HG03159 (cell line): Measurements from ENCODE around the gene FAM83B.
"Not testable (repeated sequence)": the region's sequence is repeated elsewhere in the genome, so short reads cannot be mapped to it uniquely, and the experiment has no call there.

Source experiments
- ATAC-seq: cut with Tn5 transposase; IDR thresholded peaks from one replicate; pipeline ENCODE4 v1.9.1; 2021; ENCODE audit warnings: mild to moderate bottlenecking, moderate library complexity; ENCODE audit not compliant: unreplicated experiment

Gene FAM83B

GRCh38 chr6:54860739-54861138, 14.2 kb downstream of the FAM83B start:
- ATAC-seq = no peak

- ATAC-seq = no peak
Observed at GRCh38 chr6:54861905-54862616, 15.5 kb downstream of the FAM83B start.

DNA sequence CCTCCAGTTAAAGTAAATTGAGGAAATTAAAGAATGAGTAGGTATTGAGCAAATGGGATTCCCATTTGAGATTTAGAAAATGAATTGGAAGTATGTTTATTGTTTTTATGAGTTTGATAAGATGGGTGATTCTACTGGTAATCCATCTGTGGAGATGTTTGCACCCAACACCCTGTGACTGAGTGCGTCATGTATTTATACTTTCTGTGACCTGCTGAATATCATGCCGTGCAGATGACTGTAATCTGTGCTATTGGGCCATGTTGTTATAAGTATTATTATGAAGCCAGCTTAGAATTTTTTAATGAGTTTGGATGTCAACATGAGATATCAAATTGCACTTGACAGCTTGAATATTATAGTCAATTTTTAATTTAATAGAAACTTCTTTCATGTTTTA, 17.7 kb downstream of the FAM83B start:
- no peak for ATAC-seq

DNA sequence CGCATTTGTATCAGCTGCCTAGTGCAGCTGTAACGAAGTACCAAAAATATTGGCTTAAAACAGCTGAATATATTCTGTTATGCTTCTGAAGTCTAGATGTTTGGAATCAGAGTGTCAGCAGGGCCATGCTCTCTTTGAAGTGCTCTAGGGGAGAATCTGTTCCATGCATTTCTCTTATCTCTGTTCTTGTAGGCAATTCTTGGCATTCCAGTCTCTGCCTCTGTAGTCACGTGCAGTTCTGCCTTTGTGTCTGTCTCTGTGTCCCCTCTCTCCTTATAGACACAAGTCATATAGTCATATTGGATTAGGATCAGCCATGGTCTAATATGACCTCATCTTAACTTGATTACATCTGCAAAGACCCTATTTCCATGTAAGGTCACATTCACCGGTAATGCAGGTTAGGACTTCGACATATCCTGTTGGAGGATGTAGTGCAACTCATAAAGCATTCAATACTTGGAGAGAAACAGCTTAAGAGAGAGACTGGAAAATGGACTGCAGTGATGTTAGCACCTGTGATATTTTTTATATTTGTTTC, 18.6 kb downstream of the FAM83B start:
- ATAC-seq = no peak

DNA sequence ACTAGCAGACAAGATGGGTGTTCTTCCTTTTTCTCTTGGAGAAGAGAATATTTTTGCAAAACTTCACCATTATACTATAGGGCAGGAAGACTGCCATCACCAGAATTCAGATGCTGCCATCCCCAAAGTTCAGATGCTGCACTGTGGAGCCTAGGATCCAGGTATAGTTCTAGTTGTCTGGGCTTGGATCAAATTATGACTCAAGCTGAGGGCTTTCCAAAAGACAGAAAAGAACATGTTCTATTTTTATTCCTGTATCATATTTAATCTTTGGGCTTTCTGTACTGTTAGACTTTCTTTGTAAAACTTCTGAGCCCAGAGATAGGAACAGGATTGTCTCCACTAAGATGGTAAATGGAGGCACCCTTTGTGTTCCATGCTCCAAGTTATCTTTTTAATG, 22.0 kb downstream of the FAM83B start:
- no peak for ATAC-seq

GRCh38 chr6:54873599-54873998, 27.0 kb downstream of the FAM83B start:
- ATAC-seq = no peak

- no peak for ATAC-seq
Observed at GRCh38 chr6:54874349-54875048, 27.9 kb downstream of the FAM83B start.

DNA sequence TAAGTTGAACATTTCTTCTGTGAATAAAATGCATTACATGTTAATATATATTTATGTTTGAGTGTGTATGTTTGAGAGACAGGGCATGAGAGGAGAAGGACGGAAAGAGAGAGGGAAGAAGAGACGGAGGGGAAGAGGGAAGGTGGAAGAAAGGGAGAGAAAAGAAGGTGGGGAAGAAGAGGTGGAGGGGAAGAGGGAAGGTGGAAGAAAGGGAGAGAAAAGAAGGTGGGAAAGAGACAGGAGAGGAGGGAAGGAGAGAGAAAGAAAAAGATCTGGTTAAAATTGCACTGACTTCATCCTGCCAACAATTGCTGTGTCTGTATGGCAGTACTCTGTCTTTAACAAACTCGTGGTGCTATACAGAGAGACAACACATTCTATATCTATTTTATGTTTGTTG, 29.0 kb downstream of the FAM83B start:
- no peak for ATAC-seq

DNA sequence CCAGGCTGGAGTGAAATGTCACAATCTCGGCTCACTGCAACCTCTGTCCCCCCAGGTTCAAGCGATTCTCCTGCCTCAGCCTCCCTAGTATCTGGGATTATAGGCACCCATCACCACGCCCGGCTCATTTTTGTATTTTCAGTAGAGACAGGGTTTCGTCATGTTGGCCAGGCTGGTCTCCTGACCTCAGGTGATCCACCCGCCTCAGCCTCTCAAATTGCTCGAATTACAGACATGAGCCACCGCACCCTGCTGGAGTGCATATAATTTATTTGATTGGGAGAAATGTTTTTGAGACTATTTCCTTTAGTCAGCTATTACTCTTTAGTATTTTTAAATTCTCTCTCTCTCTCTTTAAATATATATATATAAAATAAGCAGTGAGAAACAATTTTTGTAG, 29.8 kb downstream of the FAM83B start:
- no peak for ATAC-seq

GRCh38 chr6:54876871-54877270, 30.3 kb downstream of the FAM83B start:
- no peak for ATAC-seq

GRCh38 chr6:54877713-54878317, 31.2 kb downstream of the FAM83B start:
- peak; percentile 72 for ATAC-seq

DNA sequence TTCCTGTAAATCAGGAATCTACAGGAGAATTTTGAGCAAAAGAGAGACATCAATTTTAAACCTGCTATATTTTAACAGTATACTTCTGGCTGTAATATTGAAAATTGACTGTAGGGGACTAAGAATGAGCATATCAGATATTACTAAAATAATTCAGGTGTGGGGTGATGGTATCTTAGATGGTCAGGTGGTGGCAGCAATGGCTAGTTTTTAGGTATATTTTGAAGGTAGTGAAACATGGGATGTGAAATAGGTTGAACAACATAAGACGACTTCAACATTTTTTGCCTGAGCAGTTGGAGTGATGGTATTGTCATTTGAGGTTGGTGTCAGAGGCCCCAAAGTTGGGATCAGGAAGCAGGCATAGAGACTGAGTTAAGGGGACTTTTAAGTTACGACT, 32.1 kb downstream of the FAM83B start:
- ATAC-seq = no peak

DNA sequence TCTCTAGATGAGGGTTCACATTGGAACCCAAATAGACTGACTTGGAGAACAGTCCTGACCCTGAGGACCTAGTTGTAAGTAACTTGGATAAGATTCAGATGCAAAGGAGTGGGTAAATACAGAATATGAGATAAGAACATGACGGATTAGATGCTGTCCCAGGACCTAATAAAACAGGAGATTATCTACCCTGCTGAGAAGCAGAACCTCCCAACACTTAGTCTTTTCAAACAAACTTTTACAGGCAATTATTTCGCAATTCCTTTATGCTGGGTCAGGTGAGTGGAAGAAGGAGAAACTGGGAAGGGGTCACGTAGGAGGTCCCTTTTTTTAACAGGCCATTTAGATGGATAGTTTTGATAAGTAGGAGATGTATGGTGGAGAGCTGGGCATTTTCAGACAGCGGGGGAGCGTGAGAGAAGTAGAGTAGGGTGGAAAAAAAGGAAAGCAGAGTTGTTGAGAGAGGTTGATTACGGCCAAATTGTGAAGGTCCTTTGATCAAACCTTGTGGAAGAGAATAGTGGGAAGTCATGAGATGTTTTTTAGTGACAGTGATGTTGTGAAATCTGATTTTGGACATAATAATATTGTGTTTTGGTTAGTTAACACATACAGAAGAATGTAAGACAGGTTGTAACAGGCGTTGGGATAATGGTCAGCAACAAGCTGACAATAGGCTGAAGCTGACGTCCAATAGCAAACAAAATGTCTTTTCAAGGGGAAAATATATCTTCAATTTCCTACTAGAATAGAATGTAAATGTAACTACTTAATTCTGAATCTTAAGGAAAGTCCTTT, 32.8 kb downstream of the FAM83B start:
- ATAC-seq = no peak

GRCh38 chr6:54881067-54881730, 34.6 kb downstream of the FAM83B start:
- no peak for ATAC-seq

GRCh38 chr6:54881891-54882290, 35.3 kb downstream of the FAM83B start:
- ATAC-seq = not testable (repeated sequence)

GRCh38 chr6:54886932-54887584, 40.5 kb downstream of the FAM83B start:
- no peak for ATAC-seq

DNA sequence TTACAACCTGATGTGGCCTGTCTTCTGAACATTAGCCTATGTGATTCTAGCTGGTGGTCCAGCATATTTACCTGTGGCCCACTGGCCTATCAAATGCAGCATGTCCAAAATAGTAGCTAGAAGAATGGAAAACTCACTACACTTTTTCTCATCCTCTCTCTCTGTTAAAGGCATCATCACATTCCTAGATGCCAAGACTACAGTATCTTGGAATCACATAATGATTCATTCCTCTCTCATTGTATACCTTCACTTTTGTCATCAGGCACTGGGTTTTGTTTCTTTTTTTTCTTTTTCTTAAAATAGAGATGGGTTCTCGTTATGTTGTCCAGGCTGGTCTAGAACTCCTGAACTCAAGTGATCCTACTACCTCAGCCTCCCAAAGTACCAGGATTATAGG, 45.0 kb downstream of the FAM83B start:
- no peak for ATAC-seq

DNA sequence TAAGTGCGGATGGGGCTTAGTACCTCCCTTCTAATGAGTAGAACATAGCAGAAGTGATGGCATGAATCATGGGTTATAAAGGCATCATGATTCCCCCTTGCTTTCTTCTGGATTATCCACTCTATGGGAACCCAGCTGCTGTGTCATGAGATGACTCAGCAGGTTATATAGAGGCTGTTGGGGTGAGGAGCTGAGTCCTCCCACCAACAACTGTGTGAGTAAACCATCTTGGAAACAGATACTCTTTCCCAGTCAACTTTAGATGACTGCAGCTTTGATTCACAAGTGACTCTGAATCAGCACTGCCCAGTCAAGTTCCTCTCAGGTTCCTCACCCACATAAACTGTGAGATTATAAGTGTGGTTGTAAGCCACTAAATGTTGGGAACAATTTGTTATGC, 46.3 kb downstream of the FAM83B start:
- ATAC-seq = no peak

GRCh38 chr6:54893818-54894217, 47.2 kb downstream of the FAM83B start:
- ATAC-seq = no peak

DNA sequence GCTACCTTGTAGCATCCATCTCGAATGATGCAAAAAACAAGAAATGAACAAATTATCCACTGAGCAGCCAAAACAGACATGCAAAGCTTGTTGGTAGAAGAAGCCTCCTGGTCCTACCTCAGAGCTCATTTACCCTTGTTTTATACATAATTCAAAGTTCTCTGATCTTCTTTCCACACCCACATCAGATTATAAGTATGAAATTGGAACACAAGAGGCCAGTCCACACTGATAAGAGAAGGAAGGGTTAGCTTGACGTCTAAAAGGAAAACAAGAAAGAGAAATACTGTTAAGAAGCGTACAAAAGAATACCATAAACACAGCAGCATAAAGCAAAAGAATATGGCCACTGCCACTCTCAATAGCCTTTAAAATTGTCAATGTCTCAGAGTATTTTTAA, 49.7 kb downstream of the FAM83B start:
- no peak for ATAC-seq
